Renal cortex interstitium (tissue), 11 donors: ENCODE data around the gene CCDC12. TPM values are rescaled to one million over a fixed set of nuclear protein-coding genes. Genes with fewer than 3 reads are reported as not detected.

Experiments
- DNase-seq, 11 donors: peaks; one replicate each; pipeline ENCODE4 v3.0.0-alpha.2; 2013; ENCODE audit warnings: low read depth in 9 of 11, low spot score in 4 of 11; ENCODE audit errors: extremely low read depth in 1 of 11
- polyA plus RNA-seq, 3 donors: library from polyadenylated mRNA; unstranded; fragments of 120-200 nt; gene quantifications; one replicate each; pipeline ENCODE4 v1.2.1, GENCODE V29; 2013; ENCODE audit not compliant: insufficient read length in 3 of 3

Gene CCDC12
- polyA plus RNA-seq, 3 donors, result 47.5 to 56.0 (median 53.5) TPM

DNA sequence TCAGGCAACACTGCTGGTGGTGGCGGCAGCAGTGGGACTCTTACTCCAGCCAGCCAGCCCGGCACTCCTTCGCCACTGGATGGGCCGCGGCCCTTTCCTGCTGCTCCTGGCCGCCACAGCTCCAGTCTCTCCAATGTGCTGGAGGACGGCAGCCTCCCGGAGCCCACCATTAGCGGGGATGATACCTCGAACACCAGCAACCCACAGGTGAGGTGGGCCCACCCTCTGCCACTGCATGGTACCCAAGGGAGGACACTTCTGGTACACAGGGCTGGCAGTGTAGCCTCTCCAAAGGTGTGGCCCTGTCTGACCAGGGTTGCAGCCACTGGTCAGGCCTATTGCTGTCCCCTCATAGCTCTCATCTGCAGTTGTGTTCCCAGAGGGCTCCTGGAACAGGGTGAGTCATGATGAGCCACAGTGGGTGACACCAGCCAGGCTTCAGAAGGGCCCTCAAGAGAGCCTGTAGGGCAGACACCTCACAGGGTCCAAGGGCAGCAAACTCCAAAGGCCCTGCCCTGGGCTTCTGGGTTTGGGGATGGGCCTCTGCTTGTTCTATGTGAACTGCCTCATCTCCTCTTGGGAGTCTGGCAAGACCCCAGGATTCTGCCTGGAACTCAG lies 23.8 kb upstream of the CCDC12 start:
- DNase-seq, result no peak

DNA sequence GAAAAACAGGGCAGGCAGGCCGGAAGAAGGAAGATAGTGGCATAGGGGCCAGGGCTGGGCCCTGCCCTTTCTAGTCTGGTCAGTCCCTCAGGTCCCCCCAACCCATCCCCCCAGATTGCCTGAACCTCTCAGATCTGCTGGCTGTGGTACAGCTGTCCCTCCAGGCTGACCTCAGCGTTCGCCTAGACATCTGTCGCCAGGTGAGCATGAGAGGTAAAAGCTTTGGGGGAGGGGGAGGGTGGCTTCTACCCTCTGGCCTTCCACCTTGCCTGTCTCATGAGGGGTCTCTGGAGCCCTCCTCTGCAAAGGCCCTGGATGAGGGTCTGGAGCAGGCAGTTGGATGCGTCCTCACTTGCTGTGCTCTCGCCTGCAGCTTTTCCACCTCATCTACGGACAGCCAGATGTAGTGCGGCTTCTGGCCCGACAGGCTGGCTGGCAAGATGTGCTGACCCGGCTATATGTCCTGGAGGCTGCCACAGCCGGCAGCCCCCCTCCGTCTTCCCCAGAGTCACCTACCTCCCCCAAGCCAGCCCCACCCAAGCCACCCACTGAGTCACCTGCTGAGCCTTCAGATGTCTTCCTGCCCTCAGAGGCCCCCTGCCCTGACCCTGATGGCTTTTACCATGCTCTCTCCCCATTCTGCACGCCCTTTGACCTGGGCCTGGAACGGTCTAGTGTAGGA lies 23.1 kb upstream of the CCDC12 start:
- DNase-seq, result no peak

DNA sequence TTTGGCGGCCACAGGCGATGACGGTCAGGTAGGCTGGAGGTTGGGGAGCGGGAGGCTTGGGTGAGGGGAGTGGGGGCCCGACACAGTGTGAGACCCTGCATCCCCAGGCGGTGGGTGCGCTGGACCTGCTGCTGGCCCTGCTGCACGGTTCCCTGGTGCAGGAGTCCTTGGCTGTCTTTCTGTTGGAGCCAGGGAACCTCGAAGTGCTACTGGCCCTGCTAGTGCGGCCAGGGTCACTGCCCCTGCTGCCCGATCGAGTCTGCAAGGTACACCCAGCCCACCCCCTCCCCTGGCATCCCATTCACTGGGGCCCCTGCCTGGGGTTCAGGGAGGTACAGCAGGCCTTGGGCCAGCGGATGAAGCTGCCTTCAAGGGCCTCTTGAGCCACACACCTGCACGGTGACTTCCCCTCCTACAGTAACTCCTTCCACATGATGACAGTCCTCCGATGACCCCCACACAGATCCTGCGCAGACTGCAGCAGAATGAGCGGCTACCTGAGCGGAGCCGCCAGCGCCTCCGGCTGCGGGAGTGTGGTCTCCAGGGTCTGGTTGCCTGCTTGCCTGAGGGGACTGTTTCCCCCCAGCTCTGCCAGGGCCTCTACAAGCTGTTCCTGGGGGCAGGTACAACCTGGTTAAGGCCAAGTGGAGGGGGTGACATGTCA lies 22.4 kb upstream of the CCDC12 start:
- no peak for DNase-seq

DNA sequence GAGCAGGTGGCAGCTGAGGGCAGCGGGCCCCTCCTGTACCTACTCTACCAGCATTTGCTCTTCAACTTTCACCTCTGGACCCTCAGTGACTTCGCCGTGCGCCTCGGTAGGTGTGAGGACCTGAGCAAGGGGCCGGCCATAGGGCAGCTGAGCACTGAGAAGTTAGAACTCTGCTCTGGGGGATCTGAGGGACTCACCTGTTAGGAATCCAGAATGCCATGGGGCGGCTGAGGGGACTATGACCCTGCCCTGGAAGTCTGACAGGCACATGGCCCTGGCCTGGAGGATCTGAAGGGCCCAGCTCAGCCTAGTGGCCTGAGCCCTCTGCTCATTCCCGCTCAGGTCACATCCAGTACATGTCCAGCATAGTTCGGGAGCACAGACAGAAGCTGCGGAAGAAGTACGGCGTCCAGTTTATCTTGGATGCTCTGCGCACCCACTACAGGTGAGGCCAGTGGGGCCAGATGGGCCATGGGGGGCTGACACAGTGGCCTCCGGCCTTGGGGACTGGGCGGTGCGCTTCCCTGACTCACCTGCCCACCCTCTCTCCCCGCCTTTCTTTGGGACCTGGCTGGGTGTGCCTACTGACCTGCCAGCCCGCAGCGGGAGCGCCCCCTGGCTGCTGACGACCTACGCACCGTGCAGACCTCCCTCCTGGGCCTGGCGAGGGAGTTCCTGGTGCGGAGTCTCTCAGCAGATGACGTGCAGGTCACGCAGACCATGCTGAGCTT lies 21.7 kb upstream of the CCDC12 start:
- peak in 2 of 11 donors; percentile 57 to 62 for DNase-seq

DNA sequence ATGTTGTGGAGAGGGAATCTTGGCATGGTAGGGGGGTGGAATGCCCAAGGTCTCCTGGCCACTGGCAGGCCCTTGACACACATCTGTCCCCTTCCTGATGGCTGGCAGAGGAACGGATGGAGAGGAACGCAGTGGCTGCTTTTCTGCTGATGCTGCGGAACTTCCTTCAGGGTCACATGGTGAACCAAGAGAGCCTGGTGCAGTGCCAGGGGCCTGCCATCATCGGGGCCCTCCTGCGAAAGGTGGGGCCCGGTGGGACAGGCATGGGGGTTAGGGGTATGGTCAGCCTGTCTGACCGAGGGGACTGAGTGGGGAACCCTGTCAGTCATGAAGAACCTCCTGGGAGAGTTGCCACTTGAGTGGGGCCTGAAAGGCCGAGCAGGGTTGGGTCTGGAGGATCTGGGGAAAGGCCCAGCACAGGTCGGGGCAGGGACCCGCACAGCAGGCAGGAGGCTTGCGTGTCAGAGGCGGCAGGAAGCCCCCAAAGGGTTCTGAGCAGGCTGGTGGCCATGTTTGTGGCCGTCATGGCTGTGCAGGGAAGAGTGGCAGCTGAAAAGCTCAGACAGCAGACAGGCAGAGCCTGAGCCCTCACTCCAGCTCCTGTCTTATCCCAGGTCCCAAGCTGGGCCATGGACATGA lies 21.0 kb upstream of the CCDC12 start:
- DNase-seq, result no peak

DNA sequence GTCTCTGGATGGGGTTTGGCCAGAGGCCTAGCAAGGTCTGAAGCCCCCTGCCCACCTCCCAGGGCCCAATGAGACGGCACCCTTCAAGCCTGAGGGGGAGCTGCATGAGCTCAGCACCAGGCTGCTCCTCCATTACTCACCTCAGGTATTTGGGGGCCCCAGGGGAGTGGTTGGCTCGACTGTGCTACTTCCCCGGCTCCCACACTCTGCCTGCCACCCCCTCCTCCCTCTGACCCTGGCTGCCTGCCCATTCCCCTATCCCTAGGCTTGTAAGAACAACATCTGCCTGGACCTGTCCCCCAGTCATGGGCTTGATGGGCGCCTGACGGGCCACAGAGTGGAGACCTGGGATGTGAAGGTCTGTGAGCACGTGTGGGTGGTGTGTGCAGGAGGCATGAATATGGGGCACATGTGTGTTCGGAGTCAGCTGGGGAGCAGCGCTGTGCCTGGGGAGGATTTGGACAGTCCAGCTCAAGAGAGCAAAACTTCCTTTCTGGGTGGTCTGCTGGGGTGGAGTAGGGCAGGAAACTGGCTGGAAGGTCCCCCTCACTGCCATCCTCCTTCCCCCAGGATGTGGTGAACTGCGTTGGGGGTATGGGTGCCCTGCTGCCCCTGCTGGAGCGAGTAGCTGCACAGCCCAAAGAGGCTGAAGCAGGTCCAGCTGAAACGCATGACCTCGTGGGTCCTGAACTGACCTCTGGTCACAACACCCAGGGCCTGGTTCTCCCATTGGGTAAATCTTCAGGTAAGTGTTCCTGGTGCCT lies 20.3 kb upstream of the CCDC12 start:
- no peak for DNase-seq

DNA sequence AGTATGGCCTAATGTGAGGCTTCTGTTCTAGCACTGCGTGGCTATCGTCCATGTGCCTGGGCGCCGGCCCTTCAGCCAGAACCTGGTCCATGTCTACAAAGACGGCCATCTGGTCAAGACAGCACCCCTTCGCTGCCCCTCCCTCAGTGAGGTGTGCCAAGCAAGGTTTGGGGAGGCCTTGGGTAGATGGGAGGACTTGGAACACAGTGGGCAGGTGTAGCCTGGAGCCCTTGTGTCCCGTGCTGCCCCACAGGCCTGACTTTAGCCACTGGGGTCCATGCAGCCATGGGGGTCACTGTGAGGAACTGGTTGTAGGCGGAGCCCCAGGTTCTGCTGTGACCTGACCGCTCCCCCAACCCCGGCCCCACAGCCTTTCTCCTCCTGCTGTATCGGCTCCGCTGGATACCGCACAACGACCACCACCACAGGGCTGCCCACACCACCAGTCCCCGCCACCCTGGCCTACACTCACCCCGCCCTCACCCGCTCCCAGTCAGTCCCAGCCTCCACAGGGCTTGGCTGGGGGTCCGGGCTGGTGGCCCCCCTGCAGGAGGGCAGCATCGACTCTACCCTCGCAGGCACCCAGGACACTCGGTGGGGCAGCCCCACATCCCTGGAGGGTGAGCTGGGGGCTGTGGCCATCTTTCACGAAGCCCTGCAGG lies 19.5 kb upstream of the CCDC12 start:
- DNase-seq, result no peak

DNA sequence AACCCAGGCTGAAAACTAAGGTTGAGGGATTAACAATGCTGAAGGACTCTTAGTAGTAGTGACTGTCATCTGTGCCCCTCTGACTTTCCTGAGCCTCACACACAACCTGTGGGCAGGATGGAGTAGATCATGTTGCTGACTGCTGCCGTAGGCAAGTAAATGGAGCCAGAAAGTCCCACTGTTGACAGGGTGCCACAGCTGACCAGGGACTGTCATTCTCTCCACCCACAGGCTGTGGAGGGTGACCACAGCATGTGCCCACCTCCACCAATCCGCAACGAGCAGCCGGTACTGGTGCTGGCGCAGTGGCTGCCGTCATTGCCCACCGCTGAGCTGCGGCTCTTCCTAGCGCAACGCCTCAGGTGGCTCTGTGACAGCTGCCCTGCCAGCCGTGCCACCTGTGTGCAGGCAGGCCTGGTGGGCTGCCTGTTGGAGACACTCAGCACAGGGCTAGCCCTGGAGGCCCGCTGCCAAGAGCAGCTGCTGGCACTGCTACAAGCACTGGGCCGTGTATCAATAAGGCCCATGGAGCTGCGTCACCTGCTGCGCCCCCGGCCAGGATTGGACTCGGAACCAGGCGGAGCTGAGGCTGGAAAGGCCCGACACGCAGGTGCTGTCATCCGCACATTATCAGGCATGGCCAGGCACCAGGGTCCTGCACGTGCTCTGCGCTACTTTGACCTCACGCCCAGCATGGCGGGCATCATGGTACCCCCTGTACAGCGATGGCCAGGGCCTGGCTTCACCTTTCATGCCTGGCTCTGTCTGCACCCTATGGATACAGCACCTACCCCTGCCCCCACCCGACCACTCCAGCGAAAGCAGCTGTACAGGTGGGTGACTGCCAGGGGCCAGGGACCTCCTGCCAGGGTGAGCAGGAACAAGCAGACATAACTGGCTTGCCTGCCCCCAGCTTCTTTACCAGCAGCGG lies 18.5 kb upstream of the CCDC12 start:
- no peak for DNase-seq

DNA sequence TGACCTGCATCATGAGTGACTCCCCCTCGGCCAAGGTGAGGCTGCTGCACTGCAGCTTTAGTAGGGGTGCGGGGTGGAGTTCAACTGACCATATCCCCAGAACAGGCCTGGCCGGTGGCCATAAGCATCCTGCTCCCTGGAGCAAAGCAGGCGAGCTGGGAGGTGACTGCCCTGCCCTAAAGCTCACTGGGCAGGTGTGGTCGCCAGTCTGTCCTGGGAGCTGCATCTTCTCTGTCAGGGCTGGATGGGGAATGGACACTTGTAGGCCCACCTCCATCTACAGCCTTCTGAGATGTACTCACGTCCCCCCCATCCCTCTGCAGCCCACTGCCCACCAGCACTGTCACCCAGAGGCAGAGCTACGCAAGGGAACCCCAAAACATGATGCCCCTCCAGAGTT lies 17.4 kb upstream of the CCDC12 start:
- DNase-seq, result no peak

DNA sequence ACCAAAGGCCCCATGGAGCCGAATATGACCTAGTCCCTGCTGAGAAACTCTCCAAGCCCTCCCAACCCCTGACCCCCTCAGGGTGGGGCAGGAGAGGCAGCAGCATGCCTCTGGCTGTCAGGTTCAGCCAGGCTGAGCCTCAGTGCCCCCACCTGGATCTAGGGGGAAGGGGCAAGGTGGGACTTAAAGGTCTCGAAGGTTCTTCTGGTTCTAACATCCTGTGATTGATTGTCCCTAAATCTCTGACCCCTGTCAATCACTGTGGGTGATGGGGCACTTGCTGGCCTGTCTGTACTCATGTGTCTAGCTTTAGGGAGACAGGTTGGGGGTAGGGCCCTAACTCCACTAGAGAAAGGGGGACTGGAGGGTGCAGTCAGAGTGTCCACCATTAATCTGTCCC lies 16.7 kb upstream of the CCDC12 start:
- DNase-seq, result no peak

DNA sequence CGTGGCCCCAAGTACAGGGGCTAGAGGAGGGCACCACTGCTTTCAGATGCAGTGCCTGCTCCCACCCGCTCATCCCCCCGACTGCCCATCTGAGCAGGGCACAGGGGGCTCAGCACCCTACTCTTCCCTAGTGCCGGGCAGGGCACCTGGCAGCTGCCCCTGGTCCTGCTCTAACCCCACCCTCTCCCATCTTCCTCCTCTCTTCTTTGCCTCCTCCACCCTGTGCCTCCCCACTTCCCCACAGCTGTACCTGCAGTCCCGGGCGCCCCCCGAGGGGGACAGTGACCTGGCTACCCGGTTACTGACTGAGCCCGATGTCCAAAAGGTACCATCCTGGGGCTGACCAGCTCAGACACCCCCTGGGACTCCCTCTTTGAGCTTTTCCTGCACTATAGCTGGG lies 15.7 kb upstream of the CCDC12 start:
- DNase-seq, result no peak

DNA sequence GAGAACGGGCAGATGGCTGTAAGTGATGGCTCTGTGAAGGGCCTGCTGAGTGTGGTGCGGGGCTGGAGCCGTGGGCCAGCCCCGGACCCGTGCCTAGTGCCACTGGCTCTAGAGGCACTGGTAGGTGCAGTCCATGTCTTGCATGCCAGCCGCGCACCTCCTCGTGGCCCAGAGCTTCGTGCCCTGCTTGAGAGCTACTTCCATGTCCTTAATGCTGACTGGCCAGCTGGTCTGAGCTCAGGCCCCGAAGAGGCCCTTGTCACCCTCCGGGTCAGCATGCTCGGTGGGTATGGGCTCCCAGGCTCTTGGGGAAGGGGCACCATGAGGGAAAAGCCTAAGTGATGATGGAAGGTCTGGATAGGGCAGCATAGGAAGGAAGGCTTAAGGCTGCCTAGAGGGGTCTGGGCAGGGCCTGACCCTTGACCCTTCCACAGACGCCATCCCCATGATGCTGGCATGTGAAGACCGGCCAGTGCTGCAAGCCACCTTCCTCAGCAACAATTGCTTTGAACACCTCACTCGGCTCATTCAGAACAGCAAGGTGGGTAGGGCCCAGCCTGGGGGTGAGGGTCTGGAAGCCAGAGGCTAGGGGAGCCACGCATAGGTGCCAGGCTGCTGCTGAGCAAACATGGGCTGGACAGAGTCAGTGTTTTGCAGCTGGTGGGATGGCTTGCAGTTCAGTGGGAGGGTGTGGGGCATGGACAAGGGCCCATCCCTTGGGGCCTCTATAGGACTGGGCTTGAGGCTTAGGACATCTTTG lies 15.0 kb upstream of the CCDC12 start:
- no peak for DNase-seq

DNA sequence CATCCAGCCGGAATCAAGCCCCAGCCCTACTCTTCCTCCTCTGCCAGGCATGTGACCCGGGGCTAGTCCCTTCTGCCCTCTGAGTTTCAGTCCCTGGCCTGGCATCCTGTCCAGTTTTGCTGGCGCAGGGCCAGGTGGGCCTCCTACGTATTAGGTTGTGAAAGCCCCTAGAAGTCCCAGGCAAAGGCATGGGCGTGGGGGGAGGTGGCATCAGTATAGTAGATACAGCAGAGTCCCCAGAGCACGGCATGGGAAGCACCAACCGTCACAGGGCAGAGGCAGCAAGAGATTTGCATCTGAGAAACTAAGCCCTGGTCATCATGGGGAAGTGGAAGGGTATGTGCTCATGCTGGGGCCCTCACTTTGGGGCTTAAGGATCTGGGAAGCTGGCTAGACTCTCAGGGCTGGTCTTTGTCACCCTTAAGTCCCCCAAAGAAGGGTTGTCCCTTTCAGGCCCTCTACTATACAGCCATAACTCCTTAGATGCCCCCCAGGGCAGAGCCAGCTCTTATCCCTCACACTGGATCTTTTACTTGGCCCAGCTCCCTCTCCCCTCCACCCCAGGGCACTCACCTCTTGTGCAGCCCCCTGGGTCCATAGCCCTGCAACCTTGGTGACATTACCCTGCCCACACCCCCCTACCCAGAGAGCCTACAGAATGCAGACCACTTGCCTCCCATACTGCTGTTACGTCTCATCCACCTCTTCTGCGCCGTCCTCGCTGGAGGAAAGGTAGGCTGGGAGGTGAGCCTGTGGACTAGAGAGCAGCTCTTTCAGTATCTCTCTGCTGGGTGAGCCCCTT lies 14.2 kb upstream of the CCDC12 start:
- DNase-seq, result no peak

DNA sequence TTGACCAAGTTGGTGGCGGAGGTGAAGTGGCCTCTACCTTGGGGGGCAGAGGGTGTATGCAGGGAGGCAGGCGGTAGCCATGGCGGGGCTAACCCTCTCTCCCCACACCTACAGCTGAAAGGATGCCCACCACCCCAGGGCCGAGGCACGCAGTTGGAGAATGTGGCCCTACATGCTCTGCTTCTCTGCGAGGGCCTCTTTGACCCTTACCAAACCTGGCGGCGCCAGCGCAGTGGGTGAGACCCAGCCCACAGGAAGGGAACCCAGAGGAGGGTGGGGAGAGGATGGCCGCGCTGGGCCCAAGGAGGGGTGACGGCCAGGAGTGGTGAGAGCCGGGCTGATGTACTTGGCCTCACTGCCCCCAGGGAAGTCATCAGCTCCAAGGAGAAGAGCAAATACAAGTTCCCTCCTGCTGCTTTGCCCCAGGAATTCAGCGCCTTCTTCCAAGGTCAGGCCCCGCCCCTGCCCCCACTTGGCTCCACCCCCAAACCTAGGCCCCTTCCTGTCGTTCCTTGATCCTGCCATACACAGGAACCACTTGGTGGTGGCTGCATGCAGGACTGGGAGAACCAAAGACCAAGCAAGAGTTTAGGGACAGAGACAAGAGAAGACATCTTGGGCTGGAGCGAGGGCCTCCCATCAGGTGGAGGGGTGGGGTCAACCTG lies 12.7 kb upstream of the CCDC12 start:
- DNase-seq, result no peak

DNA sequence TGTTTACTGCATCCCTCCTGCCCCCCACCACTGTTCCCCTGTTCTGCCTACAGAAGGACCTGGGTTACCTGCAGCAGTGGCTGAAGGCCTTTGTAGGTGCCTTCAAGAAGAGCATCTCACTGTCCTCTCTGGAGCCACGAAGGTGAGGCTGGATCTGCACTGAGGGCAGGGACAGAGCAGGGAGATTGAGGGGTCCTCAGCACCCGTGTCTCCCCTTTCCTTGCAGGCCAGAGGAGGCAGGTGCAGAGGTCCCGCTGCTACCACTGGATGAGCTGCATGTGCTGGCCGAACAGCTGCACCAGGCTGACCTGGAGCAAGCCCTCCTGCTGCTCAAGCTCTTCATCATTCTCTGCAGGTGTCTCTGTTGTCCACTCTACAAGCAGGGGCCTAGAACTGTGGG lies 12.1 kb upstream of the CCDC12 start:
- DNase-seq, result no peak
